GM12873 (cell line): ENCODE data around the gene GUCA1A.

Experiments
- CTCF ChIP-seq: IDR thresholded peaks from 2 replicates; pipeline ENCODE4 v1.5.1; 2012; ENCODE audit warnings: low read depth, mild to moderate bottlenecking, moderate library complexity, low read length, control low read depth; ENCODE audit not compliant: insufficient read depth; ENCODE audit errors: missing control alignments

The GUCA1A gene

GRCh38 chr6:42166444-42167141 lies 6.6 kb upstream of the GUCA1A start:
- TF ChIP-seq CTCF = peak; percentile 94

- TF ChIP-seq CTCF = no peak
These were observed 4.5 kb upstream of the GUCA1A start for GRCh38 chr6:42168650-42169049.

- no peak for TF ChIP-seq CTCF
These were observed 1.2 kb upstream of the GUCA1A start for GRCh38 chr6:42171813-42172581.

GRCh38 chr6:42175860-42176259 lies 2.7 kb downstream of the GUCA1A start:
- no peak for TF ChIP-seq CTCF

GRCh38 chr6:42176981-42177380 lies 3.8 kb downstream of the GUCA1A start:
- TF ChIP-seq CTCF = no peak

- no peak for TF ChIP-seq CTCF
These were observed 4.6 kb downstream of the GUCA1A start for GRCh38 chr6:42177514-42178364.
